Hematopoietic multipotent progenitor cell treated with erythropoietin and hydrocortisone succinate and interleukin-3 and kit ligand, for 15 days (in vitro differentiated cells): ENCODE data around the gene NRN1L.
A peak's percentile ranks its signal among the peaks of the same experiment; 100 is the strongest.
"Not testable (repeated sequence)": the region's sequence is repeated elsewhere in the genome, so short reads cannot be mapped to it uniquely, and the experiment has no call there.

ENCODE experiments used
- DNase-seq: peaks from one replicate; pipeline ENCODE4 v3.0.0-alpha.2; 2015; ENCODE audit warnings: low spot score

The NRN1L gene

DNA sequence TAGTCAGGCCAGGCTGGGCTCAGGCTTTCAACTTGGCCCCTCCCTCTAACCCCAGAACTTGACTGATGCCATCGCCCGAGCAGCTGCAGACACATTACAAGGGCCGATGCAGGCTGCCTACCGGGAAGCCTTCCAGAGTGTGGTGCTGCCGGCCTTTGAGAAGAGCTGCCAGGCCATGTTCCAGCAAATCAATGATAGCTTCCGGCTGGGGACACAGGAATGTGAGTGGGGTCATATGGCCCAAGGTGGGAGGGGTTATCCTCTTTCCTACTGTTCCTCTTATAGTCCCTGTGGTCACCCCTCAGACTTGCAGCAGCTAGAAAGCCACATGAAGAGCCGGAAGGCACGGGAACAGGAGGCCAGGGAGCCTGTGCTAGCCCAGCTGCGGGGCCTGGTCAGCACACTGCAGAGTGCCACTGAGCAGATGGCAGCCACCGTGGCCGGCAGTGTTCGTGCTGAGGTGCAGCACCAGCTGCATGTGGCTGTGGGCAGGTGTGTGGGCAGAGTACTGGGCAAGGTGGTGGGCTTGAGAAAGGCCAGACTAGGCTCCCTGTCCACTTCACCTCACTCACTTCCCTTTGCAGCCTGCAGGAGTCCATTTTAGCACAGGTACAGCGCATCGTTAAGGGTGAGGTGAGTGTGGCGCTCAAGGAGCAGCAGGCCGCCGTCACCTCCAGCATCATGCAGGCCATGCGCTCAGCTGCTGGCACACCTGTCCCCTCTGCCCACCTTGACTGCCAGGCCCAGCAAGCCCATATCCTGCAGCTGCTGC is 2.1 kb upstream of the NRN1L start:
- DNase-seq = no peak

DNA sequence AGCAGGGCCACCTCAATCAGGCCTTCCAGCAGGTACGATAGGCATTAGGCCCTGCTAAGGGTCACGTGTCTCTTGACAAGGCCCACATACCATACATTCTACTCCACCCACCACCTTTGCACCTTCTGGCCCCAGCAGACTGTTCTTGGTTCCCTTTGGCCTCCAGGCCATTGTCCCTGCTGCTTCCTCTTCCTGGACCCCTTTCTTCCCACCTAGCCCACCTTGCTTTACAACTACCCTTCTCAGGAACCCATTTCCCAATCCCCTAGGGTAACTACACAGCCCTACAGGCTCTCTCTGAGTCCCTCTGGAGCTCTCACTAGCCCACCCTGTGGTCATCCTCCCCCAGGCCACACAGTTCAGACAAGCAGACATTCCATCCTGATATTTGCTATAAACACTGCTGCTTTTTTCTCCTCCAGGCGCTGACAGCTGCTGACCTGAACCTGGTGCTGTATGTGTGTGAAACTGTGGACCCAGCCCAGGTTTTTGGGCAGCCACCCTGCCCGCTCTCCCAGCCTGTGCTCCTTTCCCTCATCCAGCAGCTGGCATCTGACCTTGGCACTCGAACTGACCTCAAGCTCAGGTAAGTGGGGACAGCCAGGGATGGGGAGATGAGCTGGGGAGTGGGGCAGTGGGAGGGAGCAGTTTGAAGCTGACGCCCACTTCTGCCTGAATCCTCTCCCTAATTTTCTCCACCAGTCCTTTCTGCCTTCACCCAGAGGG is 1.4 kb upstream of the NRN1L start:
- no peak for DNase-seq

DNA sequence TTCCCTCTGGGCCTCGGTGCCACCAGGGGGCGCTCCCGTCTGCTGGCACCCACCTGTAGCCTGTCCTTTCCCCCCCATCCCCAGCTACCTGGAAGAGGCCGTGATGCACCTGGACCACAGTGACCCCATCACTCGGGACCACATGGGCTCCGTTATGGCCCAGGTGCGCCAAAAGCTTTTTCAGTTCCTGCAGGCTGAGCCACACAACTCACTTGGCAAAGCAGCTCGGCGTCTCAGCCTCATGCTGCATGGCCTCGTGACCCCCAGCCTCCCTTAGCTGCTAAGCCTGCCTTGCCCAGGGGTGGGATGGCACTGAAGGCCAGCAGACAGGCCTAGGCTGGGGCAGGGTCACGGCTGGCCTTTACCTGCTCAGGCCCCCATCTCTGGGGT is 818 bp upstream of the NRN1L start:
- peak; percentile 72 for DNase-seq

DNA sequence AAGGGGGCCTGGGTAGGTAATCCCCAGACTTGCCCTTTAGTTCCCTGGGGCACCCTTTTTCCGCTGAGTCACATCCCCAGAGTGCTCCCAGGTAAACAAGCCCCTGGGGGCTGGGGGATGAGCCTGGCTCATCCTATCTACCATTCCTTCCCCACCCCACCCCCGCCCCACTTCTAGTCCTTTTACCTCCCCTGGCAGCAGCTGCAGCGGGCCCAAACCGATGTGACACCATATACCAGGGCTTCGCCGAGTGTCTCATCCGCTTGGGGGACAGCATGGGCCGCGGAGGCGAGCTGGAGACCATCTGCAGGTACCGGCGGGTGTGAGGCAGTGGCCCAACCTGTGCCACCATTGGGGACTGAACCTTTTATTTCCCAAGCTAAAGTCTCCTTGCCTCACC is 860 bp downstream of the NRN1L start:
- DNase-seq = no peak

DNA sequence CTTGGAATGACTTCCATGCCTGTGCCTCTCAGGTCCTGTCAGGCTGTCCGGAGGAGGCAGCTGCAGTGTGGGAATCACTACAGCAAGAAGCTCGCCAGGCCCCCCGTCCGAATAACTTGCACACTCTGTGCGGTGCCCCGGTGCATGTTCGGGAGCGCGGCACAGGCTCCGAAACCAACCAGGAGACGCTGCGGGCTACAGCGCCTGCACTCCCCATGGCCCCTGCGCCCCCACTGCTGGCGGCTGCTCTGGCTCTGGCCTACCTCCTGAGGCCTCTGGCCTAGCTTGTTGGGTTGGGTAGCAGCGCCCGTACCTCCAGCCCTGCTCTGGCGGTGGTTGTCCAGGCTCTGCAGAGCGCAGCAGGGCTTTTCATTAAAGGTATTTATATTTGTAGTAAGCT is 1.3 kb downstream of the NRN1L start:
- no peak for DNase-seq

DNA sequence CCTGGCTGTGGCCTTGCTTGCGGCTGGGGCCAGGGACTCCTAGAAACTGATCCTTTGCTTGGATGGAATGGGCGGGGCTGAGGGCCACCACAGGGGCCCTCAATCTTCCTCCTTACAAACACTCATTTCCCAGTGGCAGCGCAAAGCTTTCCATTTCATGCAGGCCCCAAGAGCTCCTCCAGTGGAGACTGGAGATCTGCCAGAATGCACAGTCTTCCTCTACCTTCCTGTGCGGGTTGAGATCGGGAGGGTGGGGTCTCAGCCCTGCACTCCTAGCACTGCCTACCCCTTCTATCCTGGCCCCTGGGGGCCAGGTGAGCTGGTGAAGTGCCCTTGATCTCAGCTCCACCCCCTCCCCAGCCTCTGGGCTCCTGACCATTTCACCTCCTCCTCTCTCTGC is 1.7 kb downstream of the NRN1L start:
- DNase-seq = no peak

DNA sequence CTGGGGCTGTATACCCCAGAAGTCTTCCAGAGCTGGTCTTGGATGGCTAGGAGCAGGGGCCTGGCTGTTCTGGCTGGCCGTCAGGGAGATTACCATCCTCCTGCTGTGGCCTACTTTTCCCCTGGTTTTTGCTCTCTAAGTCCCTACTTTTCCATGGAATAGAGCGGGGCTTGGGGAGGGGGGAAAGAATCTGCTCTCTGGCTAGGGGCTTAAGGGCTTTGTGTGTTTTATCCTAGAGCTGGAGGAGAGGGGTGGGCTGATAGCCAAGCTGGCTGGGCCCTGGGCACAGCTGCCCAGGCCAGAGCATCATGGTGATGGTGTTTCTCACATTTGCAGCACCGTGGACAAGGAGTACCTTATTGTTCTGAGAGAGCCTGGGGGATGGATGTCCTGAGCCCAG is 3.6 kb downstream of the NRN1L start:
- DNase-seq = no peak

DNA sequence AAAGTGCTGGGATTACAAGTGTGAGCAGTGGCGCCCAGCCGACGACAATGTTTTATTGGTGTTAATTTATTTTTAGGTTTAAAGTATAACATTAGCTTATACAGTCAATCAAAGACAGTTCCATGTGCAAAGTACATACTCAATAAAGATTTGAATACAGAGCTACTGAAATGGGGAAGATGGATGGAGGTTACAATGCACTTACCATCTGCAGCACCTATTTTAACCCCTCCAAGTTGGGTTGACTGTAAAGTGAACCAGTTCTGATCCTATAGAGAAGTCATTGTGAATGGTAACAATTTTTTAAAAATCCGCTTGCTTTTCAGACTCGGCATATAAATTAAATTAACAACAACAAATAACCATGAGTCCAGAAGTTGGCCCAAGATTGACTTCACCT is 7.7 kb downstream of the NRN1L start:
- DNase-seq = no peak

DNA sequence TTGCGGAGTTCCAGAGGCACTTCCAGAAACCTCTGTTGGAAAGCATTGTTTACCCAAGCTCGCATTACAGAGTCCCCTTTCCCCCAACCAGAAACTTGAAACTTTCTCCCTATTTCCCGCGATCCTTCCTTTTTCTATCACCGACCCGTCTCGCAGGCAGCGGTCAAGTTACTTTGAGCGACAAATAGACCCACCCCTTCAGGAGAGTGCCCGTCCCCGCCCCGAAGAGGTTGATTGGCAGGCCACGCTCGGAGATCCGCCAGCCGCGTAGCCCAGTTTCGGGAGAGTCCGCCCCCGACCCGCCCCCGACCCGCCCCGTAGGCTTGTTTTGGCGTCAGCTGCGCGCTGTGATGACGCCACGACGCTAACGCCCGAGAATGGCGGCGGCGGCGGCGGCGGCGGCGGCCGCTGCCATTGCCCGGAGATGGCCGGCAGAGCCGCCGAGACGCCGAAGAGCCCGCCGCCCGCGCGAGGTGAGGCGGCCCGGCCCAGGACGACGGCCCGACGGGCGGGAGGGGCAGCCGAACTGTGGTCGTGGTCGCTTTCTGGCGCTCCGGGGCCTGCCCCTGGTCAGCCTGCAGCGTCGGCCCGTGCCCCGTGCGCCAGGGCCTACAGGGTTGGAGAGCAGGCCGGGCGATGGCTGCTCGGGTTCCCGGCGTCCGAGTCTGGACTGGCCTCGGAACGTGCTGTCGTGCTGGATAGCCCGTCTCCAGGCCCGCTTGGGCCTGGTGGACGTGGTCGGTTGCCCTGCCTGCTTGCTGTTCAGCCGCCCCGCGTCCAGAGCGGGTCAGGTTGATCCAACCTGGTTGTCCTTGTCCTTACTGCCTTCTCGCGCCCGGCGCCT is 8.4 kb downstream of the NRN1L start, which contains the start of gene PSKH1:
PSKH1 (plus strand) TSS at position 356 of the 844 bp plus-strand sequence. CDS start 15,496 bp downstream, outside the sequence.
- peak; percentile 97 for DNase-seq

DNA sequence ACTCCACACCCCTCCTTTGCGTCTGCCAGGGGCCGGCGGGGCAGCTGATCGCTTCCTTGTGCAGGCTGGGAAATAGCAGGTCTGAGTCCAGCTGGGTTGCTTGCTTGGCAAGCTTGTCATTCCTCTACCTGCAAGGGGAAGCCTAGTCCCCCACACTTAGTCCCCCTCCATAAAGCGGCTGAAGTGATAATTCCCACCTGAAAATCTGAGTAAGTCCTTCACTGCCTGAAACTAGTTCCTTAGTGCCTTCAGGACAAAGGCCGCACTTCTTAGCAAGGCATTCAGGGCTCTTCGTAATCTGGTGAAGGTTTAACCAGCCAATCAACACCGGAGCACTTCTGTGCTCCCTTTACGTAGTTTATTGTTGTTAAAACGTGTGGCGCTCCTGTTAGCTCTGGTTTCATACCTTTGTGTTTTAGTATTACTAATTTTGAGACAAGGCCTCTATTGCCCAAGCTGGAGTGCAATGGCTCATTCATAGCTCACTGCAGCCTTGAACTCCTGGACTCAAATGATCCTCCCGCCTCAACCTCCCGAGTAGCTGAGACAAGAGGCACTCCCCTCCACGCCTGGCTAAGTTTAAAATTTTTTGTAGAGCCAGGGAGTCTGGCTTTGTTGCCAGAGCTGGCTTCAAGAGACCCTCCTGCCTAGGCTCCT is 9.2 kb downstream of the NRN1L start:
- no peak for DNase-seq

DNA sequence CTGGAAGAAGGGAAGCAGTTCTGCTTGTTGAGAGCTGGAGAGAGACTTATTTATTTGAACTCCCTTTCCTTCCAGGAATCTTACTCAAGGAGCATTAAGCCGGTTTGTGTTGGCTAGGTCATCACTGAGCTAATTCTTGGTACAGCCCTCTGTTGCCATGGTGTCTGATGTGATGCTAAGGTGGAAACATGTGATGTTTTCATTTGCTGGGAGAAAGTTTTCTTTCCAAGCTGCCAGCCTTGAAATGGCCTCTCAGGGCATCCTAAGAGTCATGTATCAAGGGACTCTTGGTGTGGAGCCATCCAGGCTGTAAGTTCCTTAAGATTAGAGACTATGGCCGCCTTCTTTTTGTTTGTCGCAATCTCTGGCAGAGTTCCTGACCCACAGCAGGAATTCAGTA is 12.5 kb downstream of the NRN1L start:
- no peak for DNase-seq

DNA sequence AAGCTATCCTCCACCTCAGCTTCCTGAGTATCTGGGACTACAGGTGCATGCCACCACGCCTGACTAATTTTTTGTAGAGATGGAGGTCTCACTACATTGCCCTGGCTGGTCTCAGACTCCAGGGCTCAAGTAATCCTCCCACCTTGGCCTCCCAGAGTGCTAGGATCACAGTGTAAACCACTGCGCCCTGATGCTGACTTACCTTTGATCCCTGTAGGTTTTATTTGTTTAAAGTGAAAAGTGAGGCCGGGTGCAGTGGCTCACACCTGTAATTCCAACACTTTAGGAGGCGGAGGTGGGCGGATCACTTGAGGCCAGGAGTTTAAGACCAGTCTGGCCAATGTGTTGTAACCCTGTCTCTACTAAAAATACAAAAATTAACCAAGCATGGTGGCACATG is 17.0 kb downstream of the NRN1L start:
- DNase-seq = no peak

DNA sequence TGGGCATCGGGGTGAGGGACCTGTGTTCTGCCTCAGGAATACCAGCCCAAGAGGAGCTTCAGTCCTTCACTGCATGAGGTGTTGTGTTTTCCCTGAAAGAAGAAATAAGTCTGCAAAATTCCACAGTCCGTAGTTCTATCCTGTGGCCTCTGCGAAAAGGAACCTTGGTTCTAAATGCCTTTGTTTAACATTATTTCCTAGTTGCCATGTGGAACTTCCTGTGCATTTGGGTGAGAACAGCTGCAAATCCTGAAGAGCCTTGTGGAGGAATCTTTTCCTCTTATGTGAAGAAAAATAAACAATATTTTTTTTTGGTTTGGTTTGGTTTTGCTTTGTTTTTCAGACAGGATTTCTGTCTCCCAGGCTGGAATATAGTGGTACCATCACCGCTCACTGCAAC is 18.1 kb downstream of the NRN1L start:
- DNase-seq = no peak

DNA sequence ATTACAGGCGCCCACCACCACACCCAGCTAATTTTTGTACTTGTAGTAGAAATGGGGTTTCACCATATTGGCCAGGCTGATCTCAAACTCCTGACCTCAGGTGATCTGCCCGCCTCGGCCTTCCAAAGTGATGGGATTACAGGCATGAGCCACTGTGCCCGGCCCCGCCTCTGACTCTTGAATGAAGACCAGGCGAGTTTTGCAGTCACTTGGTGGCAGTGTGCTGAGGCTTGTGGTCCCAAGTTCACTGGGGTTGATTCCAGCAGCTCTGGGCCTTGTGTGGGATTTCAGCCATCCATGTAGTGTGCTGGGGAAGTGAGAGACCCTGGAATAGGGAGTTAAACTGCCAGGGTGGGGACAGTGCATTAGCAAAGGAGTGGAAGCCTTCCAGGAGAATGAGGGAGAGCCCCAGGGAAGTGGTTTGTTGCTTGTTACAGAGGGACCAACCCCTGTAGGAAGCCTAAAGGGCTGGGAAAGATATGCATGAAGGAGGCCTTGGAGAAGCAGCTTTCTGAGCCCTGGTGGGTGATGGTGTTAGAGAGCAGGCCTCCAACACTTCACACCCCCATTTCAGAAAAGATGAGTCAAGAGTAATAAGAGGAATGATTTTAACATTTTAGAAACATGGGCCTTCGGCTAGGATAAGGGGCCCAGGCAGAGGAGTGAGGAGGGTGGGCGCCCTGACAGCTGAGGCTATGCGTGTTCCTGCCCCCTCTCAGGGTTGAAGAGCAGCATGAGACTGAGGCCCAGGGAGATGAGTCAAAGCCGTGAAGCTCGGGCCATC is 22.9 kb downstream of the NRN1L start:
- DNase-seq = no peak

DNA sequence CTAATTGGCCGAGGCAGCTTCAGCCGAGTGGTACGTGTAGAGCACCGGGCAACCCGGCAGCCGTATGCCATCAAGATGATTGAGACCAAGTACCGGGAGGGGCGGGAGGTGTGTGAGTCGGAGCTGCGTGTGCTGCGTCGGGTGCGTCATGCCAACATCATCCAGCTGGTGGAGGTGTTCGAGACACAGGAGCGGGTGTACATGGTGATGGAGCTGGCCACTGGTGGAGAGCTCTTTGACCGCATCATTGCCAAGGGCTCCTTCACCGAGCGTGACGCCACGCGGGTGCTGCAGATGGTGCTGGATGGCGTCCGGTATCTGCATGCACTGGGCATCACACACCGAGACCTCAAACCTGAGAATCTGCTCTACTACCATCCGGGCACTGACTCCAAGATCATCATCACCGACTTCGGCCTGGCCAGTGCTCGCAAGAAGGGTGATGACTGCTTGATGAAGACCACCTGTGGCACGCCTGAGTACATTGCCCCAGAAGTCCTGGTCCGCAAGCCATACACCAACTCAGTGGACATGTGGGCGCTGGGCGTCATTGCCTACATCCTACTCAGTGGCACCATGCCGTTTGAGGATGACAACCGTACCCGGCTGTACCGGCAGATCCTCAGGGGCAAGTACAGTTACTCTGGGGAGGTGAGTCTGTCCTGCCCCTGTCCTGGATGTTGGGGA is 24.5 kb downstream of the NRN1L start:
- no peak for DNase-seq

DNA sequence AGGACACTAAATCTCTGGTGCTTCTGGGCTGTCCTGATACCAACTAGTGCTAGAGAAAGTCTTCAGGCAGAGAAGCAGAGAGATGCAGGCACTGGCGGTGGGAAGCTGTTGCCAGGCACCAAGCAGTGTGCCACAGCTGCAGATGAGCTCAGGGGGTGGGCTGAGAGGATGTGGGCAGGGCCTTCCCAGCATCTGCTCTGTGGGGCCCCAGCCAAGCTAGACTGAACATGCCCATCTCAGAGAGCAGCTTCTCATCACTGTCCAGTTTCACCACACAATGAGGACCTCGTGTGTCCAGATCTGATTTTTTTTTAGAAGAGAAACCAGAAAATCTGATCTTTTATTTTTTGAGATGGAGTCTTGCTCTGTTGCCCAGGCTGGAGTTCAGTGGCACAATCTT is 25.5 kb downstream of the NRN1L start:
- DNase-seq = no peak

DNA sequence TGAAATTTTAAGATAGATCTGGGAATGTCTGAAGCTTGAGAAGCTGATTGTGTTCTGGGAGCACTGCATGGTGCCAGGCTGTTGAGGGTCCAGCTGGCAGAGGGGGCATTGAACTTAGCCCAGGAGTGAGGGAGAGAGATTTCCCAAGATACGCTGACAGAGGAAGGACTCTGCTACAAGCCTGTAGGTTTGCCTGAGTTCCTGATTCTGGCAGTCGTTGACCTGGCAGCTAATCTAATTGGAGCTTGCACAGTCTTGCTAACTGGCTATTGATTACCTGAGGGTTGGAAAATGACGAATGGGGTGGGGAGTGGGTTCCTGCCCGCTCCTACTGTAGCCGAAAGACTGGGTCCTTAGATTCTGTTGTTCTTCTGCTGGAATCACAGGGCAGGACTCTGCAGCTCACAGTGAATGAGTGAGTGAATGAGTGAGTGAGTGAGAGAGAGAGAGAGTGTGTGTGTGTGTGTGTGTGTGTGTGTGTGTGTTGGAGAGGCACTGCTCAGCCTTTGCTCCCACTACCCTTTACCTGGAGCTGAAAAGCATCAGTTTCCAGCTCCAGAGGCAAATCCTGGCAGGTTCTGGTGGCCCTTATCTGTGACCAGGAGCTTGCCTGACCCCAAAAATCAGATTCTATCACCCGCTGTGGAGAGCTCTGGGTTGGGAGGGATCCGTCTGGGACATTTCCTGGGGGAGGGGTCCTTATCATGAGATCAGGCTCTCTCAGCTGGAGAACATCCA is 30.2 kb downstream of the NRN1L start:
- DNase-seq = no peak

DNA sequence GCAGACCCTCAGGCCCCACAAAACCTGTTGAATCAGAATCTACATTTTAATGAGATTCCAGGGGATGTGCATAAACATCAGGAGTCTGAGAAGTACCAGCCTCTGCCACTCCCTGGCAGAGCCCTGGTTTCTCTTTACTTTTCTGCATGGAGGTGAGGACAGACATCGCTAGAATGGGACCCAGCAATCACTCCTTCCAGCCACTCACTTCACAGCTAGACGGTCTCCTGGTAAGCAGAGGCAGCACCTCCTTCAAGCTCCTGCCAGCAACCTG is 30.7 kb downstream of the NRN1L start:
- DNase-seq = not testable (repeated sequence)

DNA sequence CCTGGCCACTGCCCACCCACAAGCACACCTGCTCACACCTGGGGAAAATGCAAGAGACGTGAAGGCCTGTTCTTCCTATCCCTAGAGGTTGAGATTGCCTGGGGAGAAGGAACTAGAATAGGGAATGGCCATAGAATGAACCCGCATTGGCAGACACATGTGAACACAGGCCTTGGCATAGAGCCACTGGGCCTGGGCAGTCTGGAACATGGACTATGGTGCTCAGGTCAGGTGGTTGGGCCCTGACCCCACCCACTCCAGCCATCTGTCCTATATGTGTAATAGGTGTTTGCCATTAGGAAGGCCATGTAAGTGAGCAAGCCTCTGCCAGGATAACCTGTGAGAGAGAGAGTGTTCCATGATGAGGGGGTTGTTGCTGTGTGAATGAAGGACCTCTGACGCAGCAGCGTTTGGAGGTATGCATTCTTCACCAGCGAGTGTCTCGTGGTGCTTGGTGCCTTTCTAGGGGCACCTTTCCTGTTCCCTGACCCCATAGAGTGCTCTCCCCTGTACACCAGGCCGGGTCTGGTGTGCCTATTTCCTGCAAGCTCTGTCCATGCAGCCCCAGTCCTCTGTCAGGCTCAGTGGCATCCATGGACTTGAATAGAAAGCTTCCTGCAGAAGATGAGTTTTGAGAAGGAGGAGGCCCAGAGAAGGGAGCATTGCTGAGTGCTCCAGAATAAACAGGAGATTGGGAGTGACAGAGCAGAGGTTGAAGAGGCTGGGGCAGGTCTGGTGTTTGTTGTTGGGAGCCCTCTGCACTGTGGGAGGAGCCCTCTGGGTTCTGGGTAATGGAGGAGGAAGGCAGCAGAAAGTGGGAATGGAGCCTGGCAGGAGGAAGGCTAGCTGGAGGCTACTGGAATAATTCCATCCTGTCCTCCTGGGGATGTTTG is 31.4 kb downstream of the NRN1L start:
- no peak for DNase-seq
